Measurements from ENCODE around the gene GRK5.

- no peak for TF ChIP-seq CTCF (IDR thresholded peaks at IDR 0.05)
- no peak for TF ChIP-seq POLR2A (IDR thresholded peaks at IDR 0.05)
Observed at GRCh38 chr10:119246862-119247549, 39.6 kb downstream of the GRK5 start.
